ENCODE data around the gene ROPN1L. TPM values are rescaled to one million over a fixed set of nuclear protein-coding genes. Genes with fewer than 3 reads are reported as not detected.

The ROPN1L gene
- total RNA-seq, 1 experiment from 2014 or later: 0.66 TPM

- CTCF ChIA-PET: no interaction called here
- BruUV-seq (replicated peaks): no TSS peak
- no peaks in the 10 kb centered on the region for H3K27me3 ChIP-seq (ENCODE audit: insufficient read depth, low read length)
- H3K79me2 ChIP-seq (ENCODE audit: insufficient read depth, low read length): no peaks in the 10 kb centered on the region
- H3K9me3 ChIP-seq (ENCODE audit: control insufficient read depth in 1 of 2, insufficient read depth in 1 of 2, low read depth in 1 of 2, low read length in 2 of 2): no peaks in the 10 kb centered on the region
- DNase-seq (ENCODE audit: low read depth, low spot score): no peak
- POLR2A ChIA-PET: no interaction called here
- ATAC-seq: peak; percentile 47; the same call in 1 of the 2 replicates
- no peaks in the 10 kb centered on the region for H4K20me1 ChIP-seq (ENCODE audit: insufficient read depth)
- H3K4me3 ChIP-seq (replicated peaks in 1 of 2; ENCODE audit: low read depth in 1 of 2, low read length in 2 of 2): no peak overlapping the region
- no peak for TF ChIP-seq FOSL1 (IDR thresholded peaks at IDR 0.05; ENCODE audit: low read depth)
- TF ChIP-seq EZH2 (IDR thresholded peaks at IDR 0.05): no peak
- no peak for TF ChIP-seq POLR2AphosphoS5 (IDR thresholded peaks at IDR 0.05; ENCODE audit: low read depth, low read length)
- TF ChIP-seq EZH2phosphoT487 (IDR thresholded peaks at IDR 0.05; ENCODE audit: borderline replicate concordance): no peak
- no peak for TF ChIP-seq RAD21 (IDR thresholded peaks at IDR 0.05; ENCODE audit: low read depth)
- no peak for TF ChIP-seq POLR2A (IDR thresholded peaks at IDR 0.05; ENCODE audit: borderline replicate concordance, extremely low read depth, insufficient read depth, insufficient read length)
- no peak overlapping the region for H3K9ac ChIP-seq (ENCODE audit: low read length)
- RAD21 ChIA-PET (ENCODE audit: low non-redundant PET in 1 of 2, low total read pairs in 2 of 2, uncharacterized antibody in 2 of 2, unreplicated experiment in 2 of 2): no interaction called here
- H3K9me2 ChIP-seq (ENCODE audit: insufficient read depth): no peaks in the 10 kb centered on the region
- no peak overlapping the region for H3K27ac ChIP-seq (ENCODE audit: low read depth, low read length)
- peak overlapping the region; percentile 39 for H3K4me2 ChIP-seq (ENCODE audit: low read length)
- no peaks in the 10 kb centered on the region for H3K36me3 ChIP-seq (ENCODE audit: control insufficient read depth in 1 of 2, insufficient read depth in 2 of 2, low read length in 2 of 2)
- intact Hi-C loops (cut with micrococcal nuclease): no loop called here
- H2AFZ ChIP-seq (ENCODE audit: low read depth, low read length, poor library complexity, severe bottlenecking): no peak overlapping the region
- H3K4me1 ChIP-seq (ENCODE audit: control insufficient read depth in 1 of 2, insufficient read depth in 2 of 2, low read length in 2 of 2): peaks cover 0 to 12% of the 10 kb centered on the region in 2 experiments; a peak in 2 of 4 replicates
Measured at GRCh38 chr5:10479154-10479721, 37.6 kb downstream of the ROPN1L start.

GRCh38 chr5:10480237-10480985 is 38.7 kb downstream of the ROPN1L start:
- Histone ChIP-seq H3K9me2 (ENCODE audit: insufficient read depth) (no peaks in the 10 kb centered on the region), H3K27ac (ENCODE audit: low read depth, low read length) (no peak overlapping the region), H3K4me2 (ENCODE audit: low read length) (no peak overlapping the region), H3K4me3 (replicated peaks in 1 of 2; ENCODE audit: low read depth in 1 of 2, low read length in 2 of 2) (no peak overlapping the region), H3K27me3 (ENCODE audit: insufficient read depth, low read length) (no peaks in the 10 kb centered on the region), H4K20me1 (ENCODE audit: insufficient read depth) (no peaks in the 10 kb centered on the region), H3K36me3 (ENCODE audit: control insufficient read depth in 1 of 2, insufficient read depth in 2 of 2, low read length in 2 of 2) (no peaks in the 10 kb centered on the region), H2AFZ (ENCODE audit: low read depth, low read length, poor library complexity, severe bottlenecking) (no peak overlapping the region), H3K4me1 (ENCODE audit: control insufficient read depth in 1 of 2, insufficient read depth in 2 of 2, low read length in 2 of 2) (peaks cover 0 to 12% of the 10 kb centered on the region in 2 experiments; a peak in 2 of 4 replicates), H3K9me3 (ENCODE audit: control insufficient read depth in 1 of 2, insufficient read depth in 1 of 2, low read depth in 1 of 2, low read length in 2 of 2) (no peaks in the 10 kb centered on the region), H3K9ac (ENCODE audit: low read length) (no peak overlapping the region), H3K79me2 (ENCODE audit: insufficient read depth, low read length) (no peaks in the 10 kb centered on the region)
- ChIA-PET CTCF (no interaction called here), POLR2A (no interaction called here), RAD21 (ENCODE audit: low non-redundant PET in 1 of 2, low total read pairs in 2 of 2, uncharacterized antibody in 2 of 2, unreplicated experiment in 2 of 2) (no interaction called here)
- ATAC-seq: no peak
- BruUV-seq (replicated peaks): no TSS peak
- intact Hi-C loops (cut with micrococcal nuclease): no loop called here
- DNase-seq (ENCODE audit: low read depth, low spot score): no peak
- TF ChIP-seq YY1 (IDR thresholded peaks at IDR 0.05; ENCODE audit: extremely low read depth, insufficient replicate concordance, low read depth, low read length): no peak
- no peak for TF ChIP-seq MAX (IDR thresholded peaks at IDR 0.05)
- no peak for TF ChIP-seq CEBPB (IDR thresholded peaks at IDR 0.05; ENCODE audit: low read depth)
- TF ChIP-seq ZFX (IDR thresholded peaks at IDR 0.05): no peak
- TF ChIP-seq POLR2A (IDR thresholded peaks at IDR 0.05; ENCODE audit: borderline replicate concordance, extremely low read depth, insufficient read depth, insufficient read length): no peak
- no peak for TF ChIP-seq REST (IDR thresholded peaks at IDR 0.05; ENCODE audit: low read depth)
- no peak for TF ChIP-seq CBX3 (IDR thresholded peaks at IDR 0.05; ENCODE audit: low read depth)
- no peak for TF ChIP-seq SRF (IDR thresholded peaks at IDR 0.05; ENCODE audit: low read depth)
- no peak for TF ChIP-seq TCF7L2 (IDR thresholded peaks at IDR 0.05; ENCODE audit: borderline replicate concordance, extremely low read depth, insufficient read depth, insufficient read length)
- TF ChIP-seq ATF3 (IDR thresholded peaks at IDR 0.05): no peak
- no peak for TF ChIP-seq SP1 (IDR thresholded peaks at IDR 0.05; ENCODE audit: low read depth)
- no peak for TF ChIP-seq EZH2 (IDR thresholded peaks at IDR 0.05)
- no peak for TF ChIP-seq POLR2AphosphoS5 (IDR thresholded peaks at IDR 0.05; ENCODE audit: low read depth, low read length)
- no peak for TF ChIP-seq EGR1 (IDR thresholded peaks at IDR 0.05; ENCODE audit: low read depth)

Measured in HCT116 (cell line).